Transverse colon (tissue), 4 donors: Measurements from ENCODE around the gene MGAT5. TPM values are rescaled to one million over a fixed set of nuclear protein-coding genes. Genes with fewer than 3 reads are reported as not detected.

Experiments used
- DNase-seq: peaks from one replicate; pipeline ENCODE4 v3.0.0-alpha.2; 2019
- H3K27ac ChIP-seq, 4 donors: fragments of 200-600 bp; sonication (generic); 2 replicates each; pipeline ENCODE4 v1.5.1; 2016 to 2018; ENCODE audit warnings: inconsistent platforms in 4 of 4
- H3K27me3 ChIP-seq: fragments of 200-600 bp; sonication (generic); 2 replicates; pipeline ENCODE4 v1.5.1; 2017; ENCODE audit warnings: inconsistent platforms
- H3K36me3 ChIP-seq, 4 donors: fragments of 200-600 bp; sonication (generic); 2 replicates each; pipeline ENCODE4 v1.5.1; 2017 to 2019; ENCODE audit warnings: inconsistent platforms in 4 of 4
- H3K4me1 ChIP-seq, 4 donors: fragments of 200-600 bp; sonication (generic); 2 replicates each; pipeline ENCODE4 v1.5.1; 2017 to 2020; ENCODE audit warnings: inconsistent platforms in 4 of 4
- H3K4me3 ChIP-seq, 4 donors: fragments of 200-600 bp; sonication (generic); 1 replicate in 1 of 4; 2 replicates in 3 of 4; pipeline versions ENCODE4 v1.5.1 to v1.6.1; 2017 to 2019; ENCODE audit warnings: inconsistent platforms in 4 of 4
- H3K9me3 ChIP-seq, 2 donors: fragments of 200-600 bp; sonication (generic); 2 replicates each; pipeline ENCODE4 v1.5.1; 2017 to 2019; ENCODE audit warnings: inconsistent platforms in 2 of 2
- EP300 ChIP-seq: sonication (generic); formaldehyde crosslinking; IDR thresholded peaks from one replicate; pipeline ENCODE4 v1.6.1; 2017; ENCODE audit warnings: antibody characterized with exemption, low read depth
- POLR2A ChIP-seq: fragments of 450-650 bp; IDR thresholded peaks from one replicate; pipeline ENCODE4 v1.6.1; 2016; ENCODE audit warnings: antibody characterized with exemption, mild to moderate bottlenecking, moderate library complexity
- POLR2AphosphoS5 ChIP-seq, 3 donors: sonication (generic); formaldehyde crosslinking; IDR thresholded peaks; one replicate each; pipeline ENCODE4 v1.6.1; 2016; ENCODE audit warnings: antibody characterized with exemption in 3 of 3
- WGBS, 2 donors: methylation state at CpG; one replicate each; pipeline ENCODE4 v1.1.5; 2018; ENCODE audit warnings: low coverage in 1 of 2; 5-methylcytosine and 5-hydroxymethylcytosine counted together
- in situ Hi-C, 4 donors: fragments of 200-750 bp; cut with MboI; loops; one replicate each; pipeline versions ENCODE4 v1.15.0 to v1.15.1; 2017; ENCODE audit warnings: low sequenced_read_pairs in 3 of 4, low pct_ligation_motif_present in 1 of 4, low pct_unique_long_range_greater_than_20kb in 1 of 4
- intact Hi-C: fragments of 100-400 bp; cut with DNase I; formaldehyde crosslinking; loops from one replicate; pipeline ENCODE4 v1.15.1; 2023; ENCODE audit warnings: low total_unique reads
- total RNA-seq, 4 donors: library from RNA; depleted of rRNA; stranded (reverse); fragments of >200 nt; gene quantifications; one replicate each; pipeline ENCODE4 v1.1.0, GENCODE V29; 2016
- TF ChIP-seq, protein P1 (sequence below), 5 experiments: fragments of 200-600 bp in 3 of 5; fragments of 450-650 bp in 2 of 5; sonication (generic) in 3 of 5; IDR thresholded peaks; 1 replicate in 2 of 5; 2 replicates in 3 of 5; pipeline ENCODE4 v1.5.1; 2016 to 2017; ENCODE audit warnings: antibody characterized with exemption in 5 of 5, inconsistent platforms in 3 of 5, mild to moderate bottlenecking in 2 of 5, moderate library complexity in 1 of 5

The MGAT5 gene
- total RNA-seq, 4 donors from 2014 or later = 23.6 to 67.6 (median 55.2) TPM

GRCh38 chr2:134226601-134227000 lies 27.3 kb upstream of the MGAT5 start:
- intact Hi-C loops (no loop called here), in situ Hi-C loops (loop anchor here in 2 of 4 donors (25.0 kb wide), 2 partner anchors 186 to 339 kb away; no protein-coding TSS in a partner anchor)
- H3K4me3 ChIP-seq = no peak overlapping the region
- peaks cover 0 to 4% (median 0%) of the 10 kb centered on the region in 4 donors for H3K4me1 ChIP-seq
- WGBS, 2 donors = 64 to 100% methylated on average over 1 to 4 of the region's 4 CpGs
- no peak for DNase-seq
- no peaks in the 10 kb centered on the region for H3K36me3 ChIP-seq
- no peaks in the 10 kb centered on the region for H3K27me3 ChIP-seq
- peaks cover 4 to 6% of the 10 kb centered on the region in 2 donors for H3K9me3 ChIP-seq
- no peak for TF ChIP-seq EP300
- no peak for TF ChIP-seq POLR2AphosphoS5 (IDR thresholded peaks at IDR 0.05)
- TF ChIP-seq, protein P1, sequence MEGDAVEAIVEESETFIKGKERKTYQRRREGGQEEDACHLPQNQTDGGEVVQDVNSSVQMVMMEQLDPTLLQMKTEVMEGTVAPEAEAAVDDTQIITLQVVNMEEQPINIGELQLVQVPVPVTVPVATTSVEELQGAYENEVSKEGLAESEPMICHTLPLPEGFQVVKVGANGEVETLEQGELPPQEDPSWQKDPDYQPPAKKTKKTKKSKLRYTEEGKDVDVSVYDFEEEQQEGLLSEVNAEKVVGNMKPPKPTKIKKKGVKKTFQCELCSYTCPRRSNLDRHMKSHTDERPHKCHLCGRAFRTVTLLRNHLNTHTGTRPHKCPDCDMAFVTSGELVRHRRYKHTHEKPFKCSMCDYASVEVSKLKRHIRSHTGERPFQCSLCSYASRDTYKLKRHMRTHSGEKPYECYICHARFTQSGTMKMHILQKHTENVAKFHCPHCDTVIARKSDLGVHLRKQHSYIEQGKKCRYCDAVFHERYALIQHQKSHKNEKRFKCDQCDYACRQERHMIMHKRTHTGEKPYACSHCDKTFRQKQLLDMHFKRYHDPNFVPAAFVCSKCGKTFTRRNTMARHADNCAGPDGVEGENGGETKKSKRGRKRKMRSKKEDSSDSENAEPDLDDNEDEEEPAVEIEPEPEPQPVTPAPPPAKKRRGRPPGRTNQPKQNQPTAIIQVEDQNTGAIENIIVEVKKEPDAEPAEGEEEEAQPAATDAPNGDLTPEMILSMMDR (IDR thresholded peaks at IDR 0.05) = no peak
- no peak for TF ChIP-seq POLR2A
- no peak overlapping the region for H3K27ac ChIP-seq

GRCh38 chr2:134227666-134228065 lies 26.2 kb upstream of the MGAT5 start:
- no peak overlapping the region for H3K27ac ChIP-seq
- no peak for DNase-seq
- H3K9me3 ChIP-seq = peaks cover 4 to 6% of the 10 kb centered on the region in 2 donors
- peaks cover 5 to 15% (median 8%) of the 10 kb centered on the region in 4 donors for H3K4me1 ChIP-seq
- in situ Hi-C loops (loop anchor here in 2 of 4 donors (25.0 kb wide), 2 partner anchors 185 to 340 kb away; no protein-coding TSS in a partner anchor), intact Hi-C loops (loop anchor here (1.0 kb wide), 1 partner anchor 38 kb away; no protein-coding TSS in a partner anchor)
- no peaks in the 10 kb centered on the region for H3K36me3 ChIP-seq
- no peaks in the 10 kb centered on the region for H3K27me3 ChIP-seq
- no peak overlapping the region for H3K4me3 ChIP-seq
- TF ChIP-seq POLR2A (no peak), EP300 (no peak), POLR2AphosphoS5 (IDR thresholded peaks at IDR 0.05) (no peak)
- TF ChIP-seq, protein P1 (IDR thresholded peaks at IDR 0.05) = no peak
- 68 to 92% methylated on average over 3 of the region's 3 CpGs for WGBS, 2 donors

DNA sequence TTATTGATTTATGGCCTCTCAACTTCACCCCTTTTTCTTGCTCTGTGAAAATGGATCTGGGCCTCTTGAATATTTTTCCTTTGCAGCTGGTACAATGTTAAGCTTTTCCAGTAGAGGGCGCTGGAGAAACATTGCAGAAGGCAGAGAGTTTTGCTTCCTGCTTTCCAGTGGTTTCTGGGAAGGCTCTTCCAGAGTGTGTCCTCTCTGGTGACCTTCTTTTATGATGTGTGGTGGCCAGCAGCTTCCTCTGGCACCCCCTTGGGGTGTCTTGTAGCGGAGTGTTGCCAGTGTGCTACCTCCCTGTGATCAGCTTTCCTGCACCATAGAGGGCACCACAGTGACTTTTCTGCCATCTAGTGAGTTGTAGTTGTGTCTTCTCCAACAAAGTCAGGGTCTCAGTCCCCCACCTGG lies 25.4 kb upstream of the MGAT5 start:
- TF ChIP-seq POLR2AphosphoS5 (IDR thresholded peaks at IDR 0.05) = no peak
- TF ChIP-seq, protein P1 (IDR thresholded peaks at IDR 0.05) = peak in 3 of 5 experiments; percentile 22 to 40 (median 39)
- Histone ChIP-seq H3K4me3 (no peak overlapping the region), H3K4me1 (peaks cover 7 to 23% (median 14%) of the 10 kb centered on the region in 4 donors), H3K27me3 (no peaks in the 10 kb centered on the region), H3K36me3 (no peaks in the 10 kb centered on the region), H3K9me3 (peaks cover 4 to 6% of the 10 kb centered on the region in 2 donors), H3K27ac (no peak overlapping the region)
- 43 to 58% methylated on average over 1 to 2 of the region's 2 CpGs for WGBS, 2 donors
- intact Hi-C loops (loop anchor here (1.0 kb wide), 1 partner anchor 39 kb away; no protein-coding TSS in a partner anchor), in situ Hi-C loops (loop anchor here in 2 of 4 donors (25.0 kb wide), 2 partner anchors 184 to 341 kb away; no protein-coding TSS in a partner anchor)
- no peak for DNase-seq

GRCh38 chr2:134229540-134229939 lies 24.3 kb upstream of the MGAT5 start:
- intact Hi-C loops = no loop called here
- DNase-seq = no peak
- peaks cover 4 to 6% of the 10 kb centered on the region in 2 donors for H3K9me3 ChIP-seq
- TF ChIP-seq POLR2A (no peak), EP300 (no peak), POLR2AphosphoS5 (IDR thresholded peaks at IDR 0.05) (no peak)
- TF ChIP-seq, protein P1 (IDR thresholded peaks at IDR 0.05) = no peak
- H3K4me1 ChIP-seq = peaks cover 7 to 34% (median 17%) of the 10 kb centered on the region in 4 donors
- H3K27ac ChIP-seq = no peak overlapping the region
- in situ Hi-C loops = loop anchor here in 2 of 4 donors (25.0 kb wide), 2 partner anchors 183 to 342 kb away; no protein-coding TSS in a partner anchor
- H3K36me3 ChIP-seq = no peaks in the 10 kb centered on the region
- H3K27me3 ChIP-seq = no peaks in the 10 kb centered on the region
- WGBS, 2 donors = 81 to 86% methylated on average over 2 of the region's 2 CpGs
- no peak overlapping the region for H3K4me3 ChIP-seq
